Measurements from ENCODE around the gene MANF. TPM values are rescaled to one million over a fixed set of nuclear protein-coding genes. Genes with fewer than 3 reads are reported as not detected.

MANF gene
- total and polyA plus RNA-seq, 2 of the 13 experiments (the other 11 are each of a cell fraction or from before 2014, with no cell fraction given), result 55.4 to 269 TPM

DNA sequence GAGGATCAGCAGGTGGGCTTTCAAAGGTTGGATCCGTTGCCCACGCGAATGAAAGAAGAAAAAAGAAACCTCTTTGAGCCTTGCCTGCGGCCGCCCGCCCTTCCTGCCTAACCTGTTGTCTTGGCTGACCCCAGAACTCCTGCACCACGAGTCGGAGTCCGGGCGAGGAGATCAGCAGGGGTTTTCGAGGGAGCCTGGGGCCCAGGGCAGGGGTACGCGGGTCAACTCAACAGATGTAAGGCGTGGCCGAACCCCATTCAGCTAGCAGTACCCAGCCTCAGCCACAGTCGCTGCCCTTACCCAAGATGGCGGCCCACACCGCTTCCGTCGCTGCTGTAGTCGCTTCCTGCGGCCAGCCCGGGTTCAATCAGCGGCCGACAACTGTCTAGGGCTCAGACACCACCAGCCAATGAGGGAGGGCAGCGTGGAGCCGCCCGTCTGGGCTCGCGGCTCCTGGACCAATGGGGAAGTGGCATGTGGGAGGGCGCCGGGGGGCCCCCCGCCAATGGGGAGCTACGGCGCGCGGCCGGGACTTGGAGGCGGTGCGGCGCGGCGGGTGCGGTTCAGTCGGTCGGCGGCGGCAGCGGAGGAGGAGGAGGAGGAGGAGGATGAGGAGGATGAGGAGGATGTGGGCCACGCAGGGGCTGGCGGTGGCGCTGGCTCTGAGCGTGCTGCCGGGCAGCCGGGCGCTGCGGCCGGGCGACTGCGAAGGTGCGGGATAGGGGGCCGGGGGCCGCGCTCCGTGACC lies at the start of gene MANF (continued):
- TF ChIP-seq THYN1 (CRISPR knock-in tag; IDR thresholded peaks at IDR 0.05; ENCODE audit: borderline replicate concordance, low read depth) (no peak), ZNF792 (CRISPR knock-in tag; IDR thresholded peaks at IDR 0.05) (no peak; the same call in 1 of the 2 replicates), JDP2 (CRISPR knock-in tag; IDR thresholded peaks at IDR 0.05; ENCODE audit: borderline replicate concordance) (no peak; the same call in 1 of the 2 replicates), RARG (CRISPR knock-in tag; IDR thresholded peaks at IDR 0.05; ENCODE audit: low read depth) (no peak), AGO2 (optimal IDR thresholded peaks at IDR 0.05; ENCODE audit: low read depth, low read length) (peak; percentile 83), TBL1XR1 (IDR thresholded peaks at IDR 0.05; ENCODE audit: borderline replicate concordance, low read length, partially characterized antibody) (no peak), XBP1 (CRISPR knock-in tag; IDR thresholded peaks at IDR 0.05) (peak; percentile 95), PAF1 (CRISPR knock-in tag; IDR thresholded peaks at IDR 0.05) (no peak), ZKSCAN1 (IDR thresholded peaks at IDR 0.05; ENCODE audit: low read length) (no peak), DNMT3B (CRISPR knock-in tag; conservative IDR thresholded peaks at IDR 0.05) (no peak), ZFP41 (CRISPR knock-in tag; IDR thresholded peaks at IDR 0.05; ENCODE audit: borderline replicate concordance) (no peak), KDM3A (CRISPR knock-in tag; IDR thresholded peaks at IDR 0.05; ENCODE audit: low read depth) (no peak), ZFX (CRISPR knock-in tag; IDR thresholded peaks at IDR 0.05; ENCODE audit: low read depth) (peak; percentile 93), SRSF1 (optimal IDR thresholded peaks at IDR 0.05; ENCODE audit: low read depth, low read length) (no peak), ZFP36 (IDR thresholded peaks at IDR 0.05; ENCODE audit: borderline replicate concordance, low read depth, low read length, partially characterized antibody) (no peak), MEIS1 (CRISPR knock-in tag; IDR thresholded peaks at IDR 0.05; ENCODE audit: borderline replicate concordance) (no peak), ZNF263 (CRISPR knock-in tag; IDR thresholded peaks at IDR 0.05) (peak; percentile 97), ZFY (CRISPR knock-in tag; IDR thresholded peaks at IDR 0.05) (peak; percentile 89), ONECUT2 (CRISPR knock-in tag; IDR thresholded peaks at IDR 0.05) (no peak)
- TF ChIP-seq, protein P1, sequence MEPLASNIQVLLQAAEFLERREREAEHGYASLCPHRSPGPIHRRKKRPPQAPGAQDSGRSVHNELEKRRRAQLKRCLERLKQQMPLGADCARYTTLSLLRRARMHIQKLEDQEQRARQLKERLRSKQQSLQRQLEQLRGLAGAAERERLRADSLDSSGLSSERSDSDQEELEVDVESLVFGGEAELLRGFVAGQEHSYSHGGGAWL (CRISPR knock-in tag; IDR thresholded peaks at IDR 0.05), result no peak
- TF ChIP-seq, protein P2, sequence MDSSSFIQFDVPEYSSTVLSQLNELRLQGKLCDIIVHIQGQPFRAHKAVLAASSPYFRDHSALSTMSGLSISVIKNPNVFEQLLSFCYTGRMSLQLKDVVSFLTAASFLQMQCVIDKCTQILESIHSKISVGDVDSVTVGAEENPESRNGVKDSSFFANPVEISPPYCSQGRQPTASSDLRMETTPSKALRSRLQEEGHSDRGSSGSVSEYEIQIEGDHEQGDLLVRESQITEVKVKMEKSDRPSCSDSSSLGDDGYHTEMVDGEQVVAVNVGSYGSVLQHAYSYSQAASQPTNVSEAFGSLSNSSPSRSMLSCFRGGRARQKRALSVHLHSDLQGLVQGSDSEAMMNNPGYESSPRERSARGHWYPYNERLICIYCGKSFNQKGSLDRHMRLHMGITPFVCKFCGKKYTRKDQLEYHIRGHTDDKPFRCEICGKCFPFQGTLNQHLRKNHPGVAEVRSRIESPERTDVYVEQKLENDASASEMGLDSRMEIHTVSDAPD (CRISPR knock-in tag; IDR thresholded peaks at IDR 0.05), result no peak
- TF ChIP-seq, protein P3, sequence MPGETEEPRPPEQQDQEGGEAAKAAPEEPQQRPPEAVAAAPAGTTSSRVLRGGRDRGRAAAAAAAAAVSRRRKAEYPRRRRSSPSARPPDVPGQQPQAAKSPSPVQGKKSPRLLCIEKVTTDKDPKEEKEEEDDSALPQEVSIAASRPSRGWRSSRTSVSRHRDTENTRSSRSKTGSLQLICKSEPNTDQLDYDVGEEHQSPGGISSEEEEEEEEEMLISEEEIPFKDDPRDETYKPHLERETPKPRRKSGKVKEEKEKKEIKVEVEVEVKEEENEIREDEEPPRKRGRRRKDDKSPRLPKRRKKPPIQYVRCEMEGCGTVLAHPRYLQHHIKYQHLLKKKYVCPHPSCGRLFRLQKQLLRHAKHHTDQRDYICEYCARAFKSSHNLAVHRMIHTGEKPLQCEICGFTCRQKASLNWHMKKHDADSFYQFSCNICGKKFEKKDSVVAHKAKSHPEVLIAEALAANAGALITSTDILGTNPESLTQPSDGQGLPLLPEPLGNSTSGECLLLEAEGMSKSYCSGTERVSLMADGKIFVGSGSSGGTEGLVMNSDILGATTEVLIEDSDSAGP (CRISPR knock-in tag; IDR thresholded peaks at IDR 0.05; ENCODE audit: borderline replicate concordance), result peak; percentile 81; the same call in 1 of the 2 replicates
- TF ChIP-seq, protein P4, sequence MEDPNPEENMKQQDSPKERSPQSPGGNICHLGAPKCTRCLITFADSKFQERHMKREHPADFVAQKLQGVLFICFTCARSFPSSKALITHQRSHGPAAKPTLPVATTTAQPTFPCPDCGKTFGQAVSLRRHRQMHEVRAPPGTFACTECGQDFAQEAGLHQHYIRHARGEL (CRISPR knock-in tag; IDR thresholded peaks at IDR 0.05), result peak; percentile 76; the same call in 1 of the 2 replicates
- TF ChIP-seq, protein P5, sequence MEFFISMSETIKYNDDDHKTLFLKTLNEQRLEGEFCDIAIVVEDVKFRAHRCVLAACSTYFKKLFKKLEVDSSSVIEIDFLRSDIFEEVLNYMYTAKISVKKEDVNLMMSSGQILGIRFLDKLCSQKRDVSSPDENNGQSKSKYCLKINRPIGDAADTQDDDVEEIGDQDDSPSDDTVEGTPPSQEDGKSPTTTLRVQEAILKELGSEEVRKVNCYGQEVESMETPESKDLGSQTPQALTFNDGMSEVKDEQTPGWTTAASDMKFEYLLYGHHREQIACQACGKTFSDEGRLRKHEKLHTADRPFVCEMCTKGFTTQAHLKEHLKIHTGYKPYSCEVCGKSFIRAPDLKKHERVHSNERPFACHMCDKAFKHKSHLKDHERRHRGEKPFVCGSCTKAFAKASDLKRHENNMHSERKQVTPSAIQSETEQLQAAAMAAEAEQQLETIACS (CRISPR knock-in tag; IDR thresholded peaks at IDR 0.05), result 0 out of 2 replicates have a peak, but pooled peaks have one; percentile 34
- TF ChIP-seq, protein P6, sequence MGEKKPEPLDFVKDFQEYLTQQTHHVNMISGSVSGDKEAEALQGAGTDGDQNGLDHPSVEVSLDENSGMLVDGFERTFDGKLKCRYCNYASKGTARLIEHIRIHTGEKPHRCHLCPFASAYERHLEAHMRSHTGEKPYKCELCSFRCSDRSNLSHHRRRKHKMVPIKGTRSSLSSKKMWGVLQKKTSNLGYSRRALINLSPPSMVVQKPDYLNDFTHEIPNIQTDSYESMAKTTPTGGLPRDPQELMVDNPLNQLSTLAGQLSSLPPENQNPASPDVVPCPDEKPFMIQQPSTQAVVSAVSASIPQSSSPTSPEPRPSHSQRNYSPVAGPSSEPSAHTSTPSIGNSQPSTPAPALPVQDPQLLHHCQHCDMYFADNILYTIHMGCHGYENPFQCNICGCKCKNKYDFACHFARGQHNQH (CRISPR knock-in tag; IDR thresholded peaks at IDR 0.05), result no peak; the same call in none of the 2 replicates

Data from HepG2 (cell line).